Measurements from ENCODE around the gene TLN1. TPM values are rescaled to one million over a fixed set of nuclear protein-coding genes. Genes with fewer than 3 reads are reported as not detected.

Gene TLN1
- total RNA-seq, 2 donors from 2014 or later = 117 to 123 TPM

GRCh38 chr9:35730486-35730854 lies 1.5 kb downstream of the TLN1 start:
- Histone ChIP-seq H3K36me3 (ENCODE audit: control insufficient read depth, insufficient read depth, low read length) (peaks cover 24% of the 10 kb centered on the region), H3K27me3 (ENCODE audit: control insufficient read depth, insufficient read depth, low read length, poor library complexity, severe bottlenecking) (no peaks in the 10 kb centered on the region), H3K4me3 (ENCODE audit: low read length) (peak overlapping the region; percentile 97), H3K27ac (ENCODE audit: low read depth, low read length) (no peak overlapping the region), H3K4me1 (ENCODE audit: control insufficient read depth, insufficient read depth, low read length) (peaks cover 13% of the 10 kb centered on the region), H3K9ac (ENCODE audit: extremely low read depth, low read length, poor library complexity, severe bottlenecking) (peak overlapping the region; percentile 82), H3K9me3 (ENCODE audit: control insufficient read depth, low read length) (no peaks in the 10 kb centered on the region)
- Mint-ChIP-seq H3K27ac (peak overlapping the region; percentile 48), H3K9me3 (no peaks in the 10 kb centered on the region), H3K27me3 (ENCODE audit: insufficient read depth) (no peaks in the 10 kb centered on the region), H3K36me3 (ENCODE audit: low read depth) (peaks cover 16% of the 10 kb centered on the region), H3K4me1 (peaks cover 20% of the 10 kb centered on the region), H3K4me3 (no peak overlapping the region)
- TF ChIP-seq CTCF (conservative IDR thresholded peaks at IDR 0.05) = no peak
- 87 to 89% methylated on average over 2 of the region's 2 CpGs for WGBS, 2 experiments (ENCODE audit: insufficient coverage in 1 of 2, insufficient read length in 1 of 2)
- no peak for DNase-seq

GRCh38 chr9:35729700-35730485 lies 2.1 kb downstream of the TLN1 start:
- H3K4me1 ChIP-seq (ENCODE audit: control insufficient read depth, insufficient read depth, low read length) = peaks cover 13% of the 10 kb centered on the region
- H3K9me3 Mint-ChIP-seq = no peaks in the 10 kb centered on the region
- no peaks in the 10 kb centered on the region for H3K27me3 ChIP-seq (ENCODE audit: control insufficient read depth, insufficient read depth, low read length, poor library complexity, severe bottlenecking)
- peak overlapping the region; percentile 97 for H3K4me3 ChIP-seq (ENCODE audit: low read length)
- peaks cover 24% of the 10 kb centered on the region for H3K36me3 ChIP-seq (ENCODE audit: control insufficient read depth, insufficient read depth, low read length)
- H3K27ac Mint-ChIP-seq = peak overlapping the region; percentile 48
- TF ChIP-seq CTCF (conservative IDR thresholded peaks at IDR 0.05) = peak; percentile 77
- peaks cover 20% of the 10 kb centered on the region for H3K4me1 Mint-ChIP-seq
- 25 to 27% methylated on average over 2 to 6 of the region's 6 CpGs for WGBS, 2 experiments (ENCODE audit: insufficient coverage in 1 of 2, insufficient read length in 1 of 2)
- no peak overlapping the region for H3K9ac ChIP-seq (ENCODE audit: extremely low read depth, low read length, poor library complexity, severe bottlenecking)
- H3K9me3 ChIP-seq (ENCODE audit: control insufficient read depth, low read length) = no peaks in the 10 kb centered on the region
- peaks cover 16% of the 10 kb centered on the region for H3K36me3 Mint-ChIP-seq (ENCODE audit: low read depth)
- no peaks in the 10 kb centered on the region for H3K27me3 Mint-ChIP-seq (ENCODE audit: insufficient read depth)
- DNase-seq = peak; percentile 74
- H3K27ac ChIP-seq (ENCODE audit: low read depth, low read length) = no peak overlapping the region
- no peak overlapping the region for H3K4me3 Mint-ChIP-seq

- DNase-seq = no peak
- Mint-ChIP-seq H3K27ac (no peak overlapping the region), H3K36me3 (ENCODE audit: low read depth) (peaks cover 19% of the 10 kb centered on the region), H3K4me1 (peaks cover 20% of the 10 kb centered on the region), H3K9me3 (no peaks in the 10 kb centered on the region), H3K27me3 (ENCODE audit: insufficient read depth) (no peaks in the 10 kb centered on the region), H3K4me3 (no peak overlapping the region)
- 88 to 93% methylated on average over 3 of the region's 3 CpGs for WGBS, 2 experiments (ENCODE audit: insufficient coverage in 1 of 2, insufficient read length in 1 of 2)
- Histone ChIP-seq H3K9me3 (ENCODE audit: control insufficient read depth, low read length) (no peaks in the 10 kb centered on the region), H3K4me1 (ENCODE audit: control insufficient read depth, insufficient read depth, low read length) (peaks cover 13% of the 10 kb centered on the region), H3K36me3 (ENCODE audit: control insufficient read depth, insufficient read depth, low read length) (peaks cover 24% of the 10 kb centered on the region), H3K27me3 (ENCODE audit: control insufficient read depth, insufficient read depth, low read length, poor library complexity, severe bottlenecking) (no peaks in the 10 kb centered on the region), H3K27ac (ENCODE audit: low read depth, low read length) (no peak overlapping the region), H3K4me3 (ENCODE audit: low read length) (peak overlapping the region; percentile 97), H3K9ac (ENCODE audit: extremely low read depth, low read length, poor library complexity, severe bottlenecking) (peak overlapping the region; percentile 60)
- TF ChIP-seq CTCF (conservative IDR thresholded peaks at IDR 0.05) = no peak
Measured at GRCh38 chr9:35729101-35729500, 2.9 kb downstream of the TLN1 start.
